HTERT RPE-1 (cell line): ENCODE data around the gene F2RL2.
"Not testable (repeated sequence)": the region's sequence is repeated elsewhere in the genome, so short reads cannot be mapped to it uniquely, and the experiment has no call there.

Source experiments
- in situ Hi-C: fragments of 300-500 bp; cut with MboI; formaldehyde crosslinking; loops from 4 replicates; pipeline ENCODE4 v1.14.3; 2020; ENCODE audit warnings: low sequenced_read_pairs

F2RL2 gene

DNA sequence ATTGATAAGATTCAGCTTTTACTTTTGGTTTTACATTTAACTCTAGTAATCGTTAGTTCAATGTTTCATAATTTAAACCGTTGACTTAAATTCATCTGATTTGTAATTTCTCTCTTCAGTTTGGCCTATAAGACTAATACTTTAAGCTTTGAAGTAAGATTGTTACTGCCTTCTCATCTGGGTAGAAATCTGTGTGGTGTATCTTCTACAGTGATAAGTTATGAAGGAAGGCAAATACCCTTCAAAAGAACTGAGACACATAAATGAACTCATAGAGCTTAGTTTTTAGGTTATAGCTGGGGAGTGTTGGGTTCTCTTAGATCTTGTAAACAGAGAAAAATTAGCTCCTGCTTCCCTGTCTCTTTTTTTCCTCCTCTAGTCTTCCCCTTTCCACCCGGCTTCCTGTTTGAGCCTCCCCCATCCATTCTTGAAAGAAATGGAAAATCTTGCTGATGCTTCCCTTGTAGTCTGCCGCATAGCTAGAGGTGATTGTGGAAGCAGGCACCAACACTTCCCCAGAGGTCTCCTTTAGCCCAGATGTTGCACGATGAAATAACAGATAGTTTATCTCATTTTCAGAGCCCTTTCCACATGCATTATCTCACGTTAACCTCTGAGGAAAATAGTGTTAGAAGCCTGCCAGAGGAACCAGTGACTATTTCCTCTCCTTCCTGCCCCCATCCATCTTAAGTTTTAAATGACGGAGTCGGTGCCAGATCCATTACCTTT, 2.0 kb upstream of the F2RL2 start:
- in situ Hi-C loops: no loop called here

DNA sequence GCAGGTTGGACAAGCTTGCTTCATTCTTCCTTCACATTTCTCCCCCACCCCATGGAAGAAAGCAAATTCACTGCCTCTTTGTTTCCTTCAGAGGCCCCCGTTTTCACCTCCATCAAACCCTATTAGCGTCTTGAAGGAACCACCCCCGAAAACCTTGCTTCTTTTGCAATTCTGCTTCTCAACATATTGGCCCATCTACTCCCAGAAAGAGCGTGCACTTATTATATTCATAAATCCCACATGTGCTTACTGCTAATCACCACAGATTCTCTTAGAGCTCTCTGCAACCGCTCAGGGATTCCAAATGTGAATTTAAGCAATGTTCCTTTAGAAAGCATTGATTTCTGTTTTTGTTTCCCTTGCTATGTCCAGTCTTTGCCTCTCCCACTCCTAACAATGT, 1.1 kb downstream of the F2RL2 start:
- in situ Hi-C loops: no loop called here

DNA sequence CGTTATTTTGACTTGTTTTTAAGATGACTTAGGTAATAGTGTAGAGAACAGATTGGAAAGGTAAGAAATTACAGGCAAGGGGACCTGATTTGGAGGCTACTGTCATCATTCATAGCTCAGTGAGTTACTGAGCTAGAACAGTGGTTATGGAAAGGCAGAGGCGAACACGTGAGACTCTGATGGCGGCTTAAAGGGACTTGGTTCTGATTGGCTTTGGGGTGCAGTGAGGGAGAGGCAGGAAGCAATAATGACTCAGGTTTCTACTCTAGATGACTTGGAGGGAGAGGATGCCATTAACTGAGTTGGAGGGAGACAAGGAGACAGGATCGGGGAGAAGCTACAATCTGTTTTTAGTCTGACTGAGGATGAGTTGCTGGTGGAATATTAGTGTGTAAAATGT, 3.0 kb downstream of the F2RL2 start:
- in situ Hi-C loops: no loop called here

DNA sequence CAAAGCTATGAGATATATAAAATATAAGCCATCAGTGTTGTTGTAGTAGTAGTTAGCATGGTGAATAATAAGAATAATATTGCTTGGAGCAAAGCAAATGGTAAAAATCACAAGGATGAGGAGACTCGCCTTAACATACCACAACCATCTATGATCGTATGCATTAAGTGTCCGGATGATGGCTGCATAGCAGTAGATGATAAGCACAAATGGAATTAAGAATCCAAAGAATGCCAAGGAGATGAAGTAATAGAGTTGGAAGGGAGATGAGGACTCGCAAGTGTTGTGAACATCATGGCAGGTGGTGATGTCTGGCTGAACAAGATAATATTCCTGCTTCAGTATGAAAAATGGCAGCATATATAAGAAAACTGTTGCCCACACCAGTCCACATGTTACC, 5.5 kb downstream of the F2RL2 start:
- in situ Hi-C loops: no loop called here

DNA sequence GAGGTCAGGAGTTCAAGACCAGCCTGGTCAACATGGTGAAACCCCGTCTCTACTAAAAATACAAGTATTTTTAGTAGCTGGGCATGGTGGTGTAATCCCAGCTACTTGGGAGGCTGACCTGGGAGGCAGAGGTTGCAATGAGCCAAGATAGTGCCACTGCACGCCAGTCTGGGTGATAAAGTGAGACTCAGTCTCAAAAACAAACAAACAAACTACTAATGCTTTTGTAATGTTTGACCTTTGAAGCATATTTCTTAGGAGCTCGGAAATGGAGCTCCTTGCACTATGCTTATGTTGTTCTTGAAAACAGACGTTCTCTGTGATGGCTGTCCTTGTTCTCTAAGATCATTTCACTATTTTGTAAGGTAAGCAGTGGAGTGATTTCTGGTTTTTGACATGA, 6.0 kb downstream of the F2RL2 start:
- in situ Hi-C loops: no loop called here

DNA sequence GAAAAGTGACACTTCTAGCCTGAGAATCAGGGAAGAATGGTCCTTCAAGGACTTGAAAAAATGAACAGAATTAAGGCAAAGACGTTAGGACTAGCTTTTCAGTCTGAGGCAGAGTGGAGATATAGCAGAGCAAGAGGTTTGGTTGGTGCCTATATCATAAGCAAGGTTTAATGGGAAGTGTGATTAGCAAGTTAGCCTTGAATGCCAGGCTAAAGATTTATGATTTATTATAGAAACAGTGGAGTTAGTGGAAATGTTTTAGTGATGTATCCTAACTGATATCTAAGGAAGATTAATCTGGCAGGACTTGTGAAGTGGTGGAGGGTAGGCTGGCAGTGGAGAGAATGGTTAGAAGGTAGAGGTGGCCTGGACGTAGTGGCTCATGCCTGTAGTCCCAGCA, 7.0 kb downstream of the F2RL2 start:
- in situ Hi-C loops: no loop called here

DNA sequence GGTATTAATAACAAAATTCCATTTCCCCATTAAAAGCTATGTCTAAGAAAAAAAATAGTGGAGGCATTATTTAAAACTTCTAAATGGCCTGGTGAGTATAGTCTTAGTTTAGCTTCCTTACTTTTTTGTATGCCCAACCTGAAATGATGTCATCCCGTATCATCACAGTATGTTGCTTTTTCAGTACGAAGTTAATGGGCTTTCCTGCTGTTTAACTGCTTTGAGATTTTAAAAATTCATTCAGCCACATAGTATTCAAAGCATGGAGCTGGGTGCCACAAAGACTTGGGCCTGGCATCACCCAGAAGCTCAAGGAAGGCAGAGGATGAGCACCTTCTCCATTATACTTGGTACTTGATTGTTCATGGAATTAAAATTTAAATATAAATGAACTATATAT, 7.4 kb downstream of the F2RL2 start:
- in situ Hi-C loops: no loop called here

DNA sequence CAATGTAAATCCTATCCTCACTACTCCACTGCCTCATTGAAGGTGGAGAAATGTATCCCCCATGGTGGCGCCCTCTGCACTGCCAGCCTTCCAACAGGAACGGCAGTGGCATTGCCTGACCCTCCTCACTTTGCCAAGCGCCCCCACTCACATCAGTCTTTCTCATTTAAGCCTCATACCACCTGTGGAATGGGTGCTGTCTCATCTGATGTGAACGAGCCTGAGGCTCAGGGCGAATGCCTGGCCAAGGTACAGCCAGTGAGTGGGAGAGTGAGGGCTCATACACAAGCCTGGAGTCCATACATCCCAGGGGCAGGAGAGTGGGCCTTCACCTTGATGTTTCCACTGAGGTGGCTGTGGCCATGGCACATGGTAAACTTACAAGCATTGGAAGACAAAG, 10.3 kb downstream of the F2RL2 start:
- in situ Hi-C loops: no loop called here

DNA sequence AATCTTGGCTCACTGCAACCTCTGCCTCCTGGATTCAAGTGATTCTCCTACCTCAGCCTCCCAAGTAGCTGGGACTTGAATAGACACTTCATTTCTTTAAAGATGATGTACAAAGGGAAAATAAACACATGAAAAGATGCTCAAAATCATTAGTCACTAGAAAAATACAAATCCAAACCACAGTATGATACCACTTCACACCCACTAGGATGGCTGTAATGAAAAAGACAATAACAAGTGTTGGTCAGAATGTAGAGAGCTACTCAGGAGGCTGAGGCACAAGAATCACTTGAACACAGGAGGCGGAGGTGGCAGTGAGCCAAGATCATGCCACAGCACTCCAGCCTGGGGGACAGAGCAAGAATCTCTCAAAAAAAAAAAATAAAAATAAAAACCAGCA, 13.0 kb downstream of the F2RL2 start:
- in situ Hi-C loops: no loop called here

DNA sequence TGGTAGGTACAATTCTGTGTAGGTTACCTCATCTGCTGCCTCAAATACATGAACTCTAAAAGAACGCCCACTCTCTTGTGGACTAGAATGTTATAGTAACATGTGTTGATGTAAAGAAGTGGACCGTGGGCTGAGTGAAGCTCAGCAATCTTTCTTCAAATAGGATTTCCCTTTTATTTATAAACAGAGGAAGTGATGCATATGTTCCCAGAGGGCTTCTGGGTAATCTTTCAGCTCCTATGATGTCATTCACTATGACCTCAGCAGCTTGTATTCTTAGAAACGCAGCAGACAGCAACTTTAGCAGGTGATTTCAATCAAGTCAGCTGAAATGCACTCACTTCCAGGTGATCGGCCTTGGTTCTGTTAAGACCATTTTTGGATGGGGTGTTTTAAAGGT, 14.4 kb downstream of the F2RL2 start:
- in situ Hi-C loops: no loop called here

DNA sequence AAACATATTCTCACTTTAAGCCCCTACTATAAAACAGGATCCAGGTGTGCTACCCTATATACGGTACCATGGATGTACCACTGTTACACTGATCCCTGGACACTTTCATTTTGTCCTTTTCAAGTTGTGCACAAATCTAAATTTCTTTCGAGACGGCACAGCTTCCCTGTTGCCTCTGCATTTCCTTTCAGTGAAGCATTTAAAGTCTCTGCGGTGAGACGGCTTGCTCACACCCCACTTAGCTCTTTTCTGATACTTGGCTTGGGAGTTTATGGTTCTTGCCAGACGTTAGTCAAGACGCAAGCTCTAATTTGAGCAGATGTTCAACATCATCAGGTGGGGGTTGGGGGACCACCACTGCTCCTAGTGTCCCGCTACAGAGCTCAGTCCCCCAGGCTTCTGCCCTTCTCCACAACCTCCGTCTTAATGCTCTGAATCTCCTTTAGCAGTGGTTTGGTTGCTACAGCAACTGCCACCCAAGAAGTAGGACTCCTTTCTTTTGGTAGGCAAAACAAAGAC, 15.8 kb downstream of the F2RL2 start:
- in situ Hi-C loops: no loop called here

DNA sequence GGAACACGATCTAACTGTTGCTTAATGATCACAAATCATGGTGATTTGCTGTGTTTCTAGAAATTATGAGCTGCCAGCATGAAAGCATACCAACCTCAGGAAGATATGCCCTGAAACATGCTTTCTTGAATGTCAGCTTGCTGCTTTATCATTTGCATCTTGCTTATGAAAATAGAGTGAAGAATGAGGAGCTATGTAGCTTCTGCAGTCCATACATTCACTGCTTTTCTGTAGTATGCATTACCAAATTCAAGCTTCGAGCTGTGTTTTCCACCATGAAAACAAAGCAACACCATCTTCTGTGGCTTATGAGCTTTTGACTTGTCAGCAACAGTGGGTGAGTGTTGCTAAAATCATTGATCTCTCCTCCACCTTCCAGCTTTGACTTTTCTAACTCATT, 16.5 kb downstream of the F2RL2 start:
- in situ Hi-C loops: no loop called here

DNA sequence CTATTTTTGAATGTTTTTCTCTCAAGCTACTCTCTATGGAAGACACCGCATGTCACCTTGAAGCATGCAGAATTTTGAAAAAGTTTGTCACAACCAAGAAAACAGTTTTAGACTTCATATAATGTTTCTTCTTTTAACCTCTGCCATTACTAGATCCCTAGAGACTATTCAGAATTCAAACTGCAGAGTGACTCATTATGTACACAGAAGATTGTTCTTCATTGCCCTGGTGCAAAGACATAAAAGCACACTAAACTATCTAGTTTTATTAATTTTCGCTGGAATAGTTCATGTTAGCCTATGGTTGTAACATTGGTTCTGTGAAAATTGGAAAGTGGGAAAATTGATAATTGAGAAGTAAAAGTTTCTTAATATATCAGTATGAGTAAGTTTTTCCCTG, 18.4 kb downstream of the F2RL2 start:
- in situ Hi-C loops: no loop called here

DNA sequence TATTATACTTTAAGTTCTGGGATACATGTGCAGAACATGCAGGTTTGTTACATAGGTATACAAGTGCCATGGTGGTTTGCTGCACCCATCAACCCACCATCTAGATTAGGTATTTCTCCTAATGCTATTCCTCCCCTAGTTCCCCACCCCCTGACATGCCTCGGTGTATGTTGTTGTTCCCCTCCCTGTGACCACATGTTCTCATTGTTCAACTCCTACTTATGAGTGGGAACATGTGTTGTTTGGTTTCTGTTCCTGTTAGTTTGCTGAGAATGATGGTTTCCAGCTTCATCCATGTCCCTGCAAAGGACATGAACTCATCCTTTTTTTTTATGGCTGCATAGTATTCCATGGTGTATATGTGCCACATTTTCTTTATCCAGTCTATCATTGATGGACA, 19.2 kb downstream of the F2RL2 start:
- in situ Hi-C loops: not testable (repeated sequence)

DNA sequence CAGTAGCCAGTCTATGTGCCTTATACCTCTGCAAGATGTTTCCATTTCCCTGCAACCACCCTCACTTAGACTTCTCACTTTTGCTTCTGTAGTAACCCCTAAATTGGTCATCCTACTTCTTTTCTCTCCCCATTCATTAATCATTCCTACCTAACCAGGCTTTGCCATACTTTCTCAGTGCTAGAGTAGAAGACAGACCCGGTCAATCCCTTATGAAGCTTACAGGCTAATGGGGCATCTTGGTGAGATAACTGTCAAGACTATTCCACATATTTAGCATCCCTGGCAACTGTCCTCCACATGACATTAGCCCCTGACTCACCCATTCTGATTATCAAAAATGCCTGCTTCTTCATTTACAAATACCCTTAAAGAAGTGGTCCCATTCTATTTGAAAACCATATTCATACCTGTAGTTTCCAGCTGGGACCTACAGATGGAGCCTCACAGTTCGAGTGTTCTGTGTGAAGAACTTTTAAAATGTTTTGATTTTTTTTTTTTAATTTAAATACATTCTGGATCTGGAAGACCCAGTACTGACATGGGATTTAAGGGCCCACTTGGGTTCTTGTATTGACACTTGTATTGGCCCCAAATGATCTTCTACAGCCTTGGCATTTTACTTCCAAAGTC, 21.0 kb downstream of the F2RL2 start:
- in situ Hi-C loops: no loop called here

DNA sequence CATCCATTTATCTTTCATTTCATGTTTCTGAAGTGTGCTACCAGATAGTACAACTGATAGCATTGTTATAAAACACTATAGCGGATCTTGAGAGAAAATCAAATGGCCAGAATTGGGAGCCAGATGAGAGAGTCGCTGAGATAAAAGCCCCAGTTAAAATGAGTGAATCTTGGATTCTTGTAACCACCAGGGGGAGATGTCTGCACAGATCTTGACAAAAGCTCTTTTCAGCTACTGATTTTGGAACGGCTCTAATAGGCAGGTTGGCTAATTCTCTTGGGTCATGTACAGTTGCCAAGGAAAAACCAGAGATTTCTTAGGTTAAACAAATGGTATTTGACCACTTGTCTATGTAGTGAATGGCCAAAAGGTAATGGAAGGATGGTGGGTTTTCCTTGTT, 21.7 kb downstream of the F2RL2 start:
- in situ Hi-C loops: no loop called here

DNA sequence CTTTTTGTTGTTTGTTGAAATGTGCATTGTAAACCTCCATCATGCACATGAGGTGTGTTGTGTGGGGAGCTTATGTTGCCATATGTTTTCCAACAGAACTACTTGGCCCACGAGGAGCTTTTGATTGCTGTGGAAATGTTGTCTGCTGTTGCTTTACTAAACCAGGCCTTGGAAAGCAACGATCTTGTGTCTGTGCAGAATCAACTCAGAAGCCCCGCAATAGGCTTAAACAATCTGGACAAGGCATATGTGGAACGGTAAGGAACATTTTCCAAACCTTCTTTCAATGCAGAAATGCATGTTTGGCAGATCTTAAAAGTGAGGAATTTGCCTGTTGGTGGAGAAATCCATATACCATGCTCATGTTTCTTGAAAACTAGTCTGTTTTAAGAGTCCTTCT, 22.5 kb downstream of the F2RL2 start:
- in situ Hi-C loops: no loop called here

DNA sequence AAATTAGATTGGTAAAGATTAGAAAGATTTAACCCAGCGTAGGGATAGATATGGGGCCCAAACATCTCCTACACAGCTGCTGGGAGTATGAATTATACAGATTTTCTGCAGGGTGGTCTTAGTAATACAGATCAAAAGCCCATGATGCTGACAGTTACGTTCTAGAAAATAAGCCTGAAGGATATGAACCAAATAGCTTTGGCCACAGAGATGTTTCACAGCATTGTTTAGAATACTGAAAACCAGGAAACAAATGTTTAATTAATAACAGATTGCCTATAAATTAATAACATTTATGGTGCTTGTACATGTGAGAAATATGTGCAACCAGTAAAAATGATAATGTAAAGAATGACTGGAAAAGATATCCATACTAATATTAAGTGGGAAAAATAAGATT, 24.7 kb downstream of the F2RL2 start:
- in situ Hi-C loops: no loop called here

DNA sequence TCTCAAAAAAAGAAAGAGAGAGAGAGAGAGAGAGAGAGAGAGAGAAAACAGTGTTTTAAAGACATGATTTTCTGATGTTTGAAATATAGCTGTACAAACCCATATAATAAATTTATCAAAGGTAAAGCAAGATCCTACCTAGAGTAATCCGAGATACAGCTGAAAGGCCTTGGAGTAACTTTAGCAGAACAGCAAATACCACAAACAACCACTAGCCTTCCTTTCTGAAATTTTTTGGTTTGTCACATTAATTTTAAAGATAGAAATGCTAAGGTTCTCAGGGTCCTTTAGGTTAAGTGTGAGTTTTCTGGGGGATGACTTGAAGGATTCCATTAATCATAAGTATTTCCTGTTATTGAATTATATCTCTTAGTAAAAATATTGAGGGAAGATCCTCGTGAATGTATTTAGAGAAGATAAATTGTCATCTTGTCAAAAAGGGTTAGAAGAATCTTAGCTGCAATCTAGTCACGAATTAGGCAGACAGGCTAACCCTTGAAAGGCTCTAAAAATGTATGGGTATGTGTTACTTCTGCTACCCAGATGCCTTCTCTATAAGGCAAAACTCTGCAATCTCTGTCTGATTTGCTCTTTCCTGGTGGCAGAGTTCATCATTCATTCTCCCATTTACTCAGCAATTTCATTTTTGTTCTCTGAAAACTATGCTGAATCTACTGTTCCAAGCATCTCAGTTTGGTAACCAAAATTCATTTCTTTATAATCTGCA, 27.3 kb downstream of the F2RL2 start:
- in situ Hi-C loops: no loop called here

DNA sequence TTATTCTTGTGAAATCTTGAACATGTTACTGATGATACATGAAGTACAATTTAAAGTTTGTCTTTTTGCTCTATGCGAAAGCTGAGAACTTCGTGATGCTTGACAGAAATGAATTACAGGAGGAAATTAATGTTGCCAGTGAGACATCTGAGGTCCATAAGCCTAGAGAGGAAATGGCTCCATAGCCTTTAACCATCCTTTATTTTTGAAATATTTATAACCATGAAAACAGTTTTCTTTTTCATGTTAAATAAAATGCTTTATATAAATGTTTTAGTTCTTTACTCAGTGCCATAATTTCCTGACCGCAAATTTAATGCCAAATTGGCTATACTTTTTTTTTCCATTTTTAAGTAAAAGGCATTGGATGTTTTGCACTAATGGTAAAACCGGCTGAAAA, 29.1 kb downstream of the F2RL2 start:
- in situ Hi-C loops: no loop called here

DNA sequence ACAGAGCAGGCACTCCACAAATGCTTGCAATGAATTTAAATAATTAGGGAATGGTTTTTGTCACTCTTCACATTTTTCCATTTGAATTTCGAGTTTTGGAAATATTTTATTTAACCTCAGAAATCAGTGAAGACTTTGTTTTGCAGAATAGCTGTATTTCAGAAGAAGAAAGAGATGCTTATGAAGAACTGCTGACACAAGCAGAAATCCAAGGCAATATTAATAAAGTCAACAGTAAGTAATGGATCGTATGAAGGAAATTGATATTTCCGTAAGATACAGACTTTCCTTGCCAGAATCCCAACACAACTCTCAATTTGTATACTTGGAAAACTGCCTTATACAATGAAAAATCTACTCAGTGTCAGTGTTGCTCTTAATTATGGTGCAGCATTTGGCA, 30.5 kb downstream of the F2RL2 start:
- in situ Hi-C loops: no loop called here

DNA sequence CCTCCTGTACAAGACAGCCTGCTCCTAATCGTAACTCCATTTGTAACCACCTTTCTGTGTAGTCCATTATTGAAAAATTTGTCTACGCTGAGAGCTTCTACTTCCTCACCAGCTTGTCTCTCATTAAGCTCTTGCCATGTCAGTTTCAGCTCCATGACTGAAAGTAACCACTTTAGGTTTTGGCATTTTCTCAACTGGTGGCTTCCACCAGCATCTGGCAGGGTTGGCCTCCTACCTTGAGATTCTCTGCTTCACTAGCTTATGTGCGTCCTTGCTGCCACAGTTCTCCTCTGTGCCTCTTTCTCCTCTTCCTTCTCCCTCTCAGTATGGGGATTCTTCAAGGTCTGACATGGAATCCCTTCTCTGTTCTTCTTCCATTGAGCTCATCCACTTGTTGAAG, 31.8 kb downstream of the F2RL2 start:
- in situ Hi-C loops: no loop called here
